CD4-positive, alpha-beta T cell treated with Interleukin-17A for 1 hour (primary cell): ENCODE data around the gene TNFSF4.
"Not testable (repeated sequence)": the region's sequence is repeated elsewhere in the genome, so short reads cannot be mapped to it uniquely, and the experiment has no call there.

ENCODE experiments used
- DNase-seq: peaks from one replicate; pipeline ENCODE4 v3.0.0-alpha.2; 2020

TNFSF4 gene, protein sequence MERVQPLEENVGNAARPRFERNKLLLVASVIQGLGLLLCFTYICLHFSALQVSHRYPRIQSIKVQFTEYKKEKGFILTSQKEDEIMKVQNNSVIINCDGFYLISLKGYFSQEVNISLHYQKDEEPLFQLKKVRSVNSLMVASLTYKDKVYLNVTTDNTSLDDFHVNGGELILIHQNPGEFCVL

DNA sequence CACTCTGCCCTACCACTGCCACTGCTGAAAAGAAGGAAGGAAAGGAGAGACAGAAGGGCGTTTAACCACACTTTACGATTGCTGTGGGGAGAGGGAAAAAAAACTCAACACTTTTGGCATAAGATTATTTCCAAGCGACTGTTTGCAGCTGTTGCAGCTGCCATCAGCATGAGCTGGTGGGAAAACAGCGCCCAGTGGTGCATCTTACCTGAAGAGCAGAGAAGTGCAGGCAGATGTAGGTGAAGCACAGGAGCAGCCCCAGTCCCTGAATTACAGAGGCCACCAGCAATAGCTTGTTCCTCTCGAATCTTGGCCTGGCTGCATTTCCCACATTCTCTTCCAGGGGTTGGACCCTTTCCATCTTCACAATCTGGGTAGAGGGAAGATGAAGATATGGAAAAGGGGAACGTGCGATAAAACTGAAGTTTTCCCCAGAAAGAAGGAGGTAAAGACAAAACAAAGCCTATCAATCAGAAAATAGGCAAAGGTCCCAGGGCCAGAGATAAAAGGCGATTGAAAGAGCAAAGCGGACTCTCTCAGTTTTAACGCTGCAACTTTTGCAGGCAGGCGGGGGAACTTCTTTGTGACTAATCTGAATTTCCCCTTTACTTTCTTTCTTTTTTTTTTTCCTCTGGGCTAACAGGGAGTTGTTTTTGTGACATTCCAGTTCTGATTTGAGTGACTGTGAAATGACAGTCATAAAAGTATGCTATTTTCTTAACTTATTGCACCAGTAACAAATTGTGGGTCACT, at the start of gene TNFSF4:
Gene TNFSF4 (minus strand): TSS at position 516 of the 753 bp plus-strand sequence. CDS start 155 bp downstream, at position 361.
- DNase-seq, result no peak

DNA sequence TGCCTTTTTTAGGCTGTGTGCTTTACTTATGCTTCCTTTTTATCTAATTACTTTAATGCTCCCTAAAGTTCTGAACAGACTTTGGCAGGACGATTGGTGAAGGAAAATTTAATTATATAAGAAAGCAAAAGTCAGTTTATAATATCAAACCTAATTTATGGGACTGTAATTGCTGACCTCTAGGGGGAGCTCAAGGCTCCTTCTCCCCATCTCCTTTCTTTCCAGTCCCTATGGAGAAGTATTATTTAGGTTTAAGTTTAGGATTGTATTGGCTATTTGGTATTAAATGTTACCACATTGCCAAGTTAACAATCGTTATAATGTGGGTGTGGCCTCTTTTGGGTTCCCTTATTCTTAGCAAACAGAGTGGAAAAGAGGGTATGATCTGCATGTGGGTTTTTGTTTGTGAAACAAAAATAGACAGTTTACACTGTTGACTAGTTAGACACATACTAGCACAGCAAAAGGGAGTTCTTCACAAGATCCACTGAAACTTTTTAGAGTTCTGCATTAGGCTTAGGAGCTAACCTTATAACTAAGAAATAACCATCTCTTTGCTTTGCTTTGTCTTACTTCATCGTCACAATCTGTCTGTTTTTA, 48.2 kb upstream of the TNFSF4 start:
- DNase-seq, result no peak

DNA sequence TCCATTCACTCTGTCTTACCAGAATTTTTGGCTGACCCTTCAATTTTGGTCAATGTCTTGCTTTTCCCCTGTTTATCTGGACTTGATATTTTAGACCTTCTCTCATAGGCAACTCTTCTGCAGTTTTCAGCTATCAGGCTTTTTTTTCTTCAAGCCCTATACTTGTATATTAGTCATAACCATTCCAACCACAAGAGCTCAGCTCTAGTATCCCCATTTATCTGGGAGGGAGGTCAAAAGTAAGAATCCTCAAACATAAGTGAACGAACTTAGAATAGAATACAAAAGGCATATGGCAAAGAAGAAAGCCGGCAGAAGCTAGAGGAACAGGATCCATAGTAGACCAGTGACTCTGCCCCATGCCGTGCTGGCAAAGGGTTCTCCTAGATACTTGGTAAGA, 45.9 kb upstream of the TNFSF4 start:
- DNase-seq, result no peak

DNA sequence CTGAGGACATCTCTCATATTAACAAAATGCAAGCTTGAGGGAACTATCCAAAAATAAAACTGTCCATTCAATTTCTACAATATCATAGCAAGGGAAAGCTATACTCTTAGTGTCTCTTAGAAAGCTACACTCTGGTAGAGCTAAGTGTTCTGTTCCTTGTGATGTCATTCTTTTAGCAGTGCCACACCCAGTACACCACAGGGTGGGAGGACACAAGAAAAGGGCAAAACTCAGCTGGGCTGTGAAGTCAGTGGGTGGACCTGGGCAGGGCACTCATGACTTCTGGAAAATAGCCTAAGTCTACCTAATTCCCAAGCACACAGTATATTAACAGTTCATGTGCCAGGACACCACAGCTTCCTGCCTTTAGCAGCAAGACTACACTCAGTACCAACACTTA, 42.2 kb upstream of the TNFSF4 start:
- no peak for DNase-seq

DNA sequence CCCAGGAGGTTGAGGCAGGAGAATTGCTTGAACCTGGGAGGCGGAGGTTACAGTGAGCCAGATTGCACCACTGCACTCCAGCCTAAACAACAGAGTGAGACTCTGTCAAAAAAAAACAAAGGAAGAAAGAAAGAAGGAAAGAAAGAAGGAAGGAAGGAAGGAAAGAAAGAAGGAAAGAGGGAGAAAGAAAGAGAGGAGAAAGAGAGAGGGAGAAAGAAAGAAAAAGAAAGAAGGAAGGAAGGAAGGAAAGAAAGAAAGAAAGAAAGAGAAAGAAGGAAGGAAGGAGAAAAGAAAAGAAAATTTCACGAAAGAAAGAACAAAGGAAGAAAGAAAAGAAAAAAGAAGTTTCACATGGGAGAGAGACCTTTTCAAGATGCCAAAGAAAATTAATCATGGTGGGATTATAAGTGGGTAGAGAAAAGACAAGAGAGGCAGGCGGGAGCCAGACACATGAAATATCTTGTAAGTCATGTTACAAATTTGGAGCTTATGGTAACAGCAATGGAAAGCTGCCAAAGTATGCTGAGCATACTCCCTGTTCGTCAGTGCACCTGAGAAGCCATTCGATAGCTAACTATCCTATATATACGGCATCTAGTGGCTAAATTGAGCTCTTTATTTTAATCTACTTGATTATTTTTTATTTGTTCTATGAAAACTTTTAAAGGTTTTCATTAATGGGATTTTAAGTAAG, 41.3 kb upstream of the TNFSF4 start:
- no peak for DNase-seq

DNA sequence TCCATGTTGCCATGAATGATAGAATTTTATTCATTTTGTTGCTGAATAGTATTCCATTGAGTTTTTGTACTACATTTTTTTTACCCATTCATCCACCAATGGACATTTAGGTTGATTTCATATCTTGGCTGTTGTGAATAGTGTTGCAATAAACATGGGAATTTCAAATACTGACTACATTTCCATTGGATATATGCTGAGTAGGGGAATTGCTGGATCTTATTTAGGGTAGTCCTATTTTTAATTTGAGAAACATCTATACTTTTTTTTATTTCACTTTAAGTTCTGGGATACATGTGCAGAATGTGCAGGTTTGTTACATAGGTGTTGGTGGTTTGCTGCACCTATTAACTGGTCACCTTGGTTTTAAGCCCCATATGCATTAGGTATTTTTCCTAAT, 38.8 kb upstream of the TNFSF4 start:
- DNase-seq, result no peak

DNA sequence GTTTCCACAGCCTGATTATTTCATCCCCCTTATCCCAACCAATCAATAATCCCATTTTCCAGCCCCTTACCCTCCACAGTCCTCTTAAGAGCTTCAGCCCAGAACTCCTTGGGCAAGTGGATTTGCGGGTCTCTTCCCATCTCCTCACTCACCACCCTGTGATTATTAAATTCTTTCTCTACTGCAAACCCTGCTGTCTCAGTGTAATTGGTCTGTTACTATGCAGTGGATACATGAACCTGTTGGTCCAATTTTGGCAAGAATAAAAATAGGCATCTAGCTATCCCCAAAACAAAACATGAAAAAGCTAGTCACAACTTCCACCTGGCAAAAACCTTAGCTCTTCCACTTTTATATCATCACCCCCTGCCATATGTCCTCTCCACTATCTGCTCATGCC, 36.2 kb upstream of the TNFSF4 start:
- no peak for DNase-seq

DNA sequence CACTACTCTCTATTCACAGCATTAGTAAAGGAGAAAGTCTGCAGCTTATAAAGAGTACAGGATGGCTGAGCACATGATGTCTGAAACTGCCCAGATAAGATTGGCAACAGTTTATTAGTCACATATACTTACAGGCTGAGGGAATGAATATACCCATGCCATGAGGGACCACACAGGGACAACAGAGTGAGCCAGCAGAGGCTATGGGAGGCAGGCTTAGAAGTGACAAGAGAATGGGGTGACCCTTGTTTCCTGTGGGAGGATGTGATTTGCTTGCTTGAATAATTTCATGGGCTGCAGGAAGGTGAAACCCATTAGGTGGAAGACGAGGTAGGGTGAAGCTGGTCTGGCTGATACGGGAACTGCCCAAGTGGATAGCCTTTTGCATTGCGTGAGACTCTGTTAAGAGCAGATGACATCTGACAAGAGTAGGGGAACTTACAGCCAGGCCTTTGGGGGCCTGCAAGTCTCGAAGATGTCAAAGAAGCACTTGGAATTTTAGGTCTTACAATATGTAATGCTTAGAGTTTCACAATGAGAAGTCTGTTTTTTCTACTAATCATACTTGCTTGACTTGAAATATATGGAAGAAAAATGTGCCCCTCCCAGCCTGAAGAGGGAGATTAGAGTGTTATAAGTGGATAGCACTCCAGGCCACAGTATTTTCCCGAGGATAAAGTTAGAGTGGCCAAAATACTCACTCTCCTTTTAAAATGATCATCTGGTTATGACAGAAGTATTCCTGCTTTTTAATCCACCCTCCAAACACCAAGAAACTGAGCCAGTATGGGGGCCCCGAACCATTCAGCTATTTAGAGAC, 34.6 kb upstream of the TNFSF4 start:
- DNase-seq, result no peak

DNA sequence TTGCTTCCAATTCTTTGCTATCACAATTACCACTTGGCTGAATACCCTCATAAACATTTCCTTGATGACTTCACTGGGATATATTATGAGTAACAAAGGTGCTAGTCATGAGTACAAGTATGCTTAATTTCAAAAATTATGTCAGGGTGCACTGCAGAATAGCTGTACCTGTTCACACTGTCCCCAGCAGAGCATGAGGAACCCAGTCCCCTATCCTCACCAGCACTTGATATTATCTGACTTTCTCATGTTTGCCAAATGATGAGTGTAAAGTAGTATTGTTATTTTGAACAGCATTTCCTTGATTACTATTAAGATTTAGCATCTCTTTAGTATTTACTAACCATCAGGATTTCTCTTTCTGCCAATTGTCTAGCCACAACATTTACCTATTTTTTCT, 33.5 kb upstream of the TNFSF4 start:
- DNase-seq, result no peak

DNA sequence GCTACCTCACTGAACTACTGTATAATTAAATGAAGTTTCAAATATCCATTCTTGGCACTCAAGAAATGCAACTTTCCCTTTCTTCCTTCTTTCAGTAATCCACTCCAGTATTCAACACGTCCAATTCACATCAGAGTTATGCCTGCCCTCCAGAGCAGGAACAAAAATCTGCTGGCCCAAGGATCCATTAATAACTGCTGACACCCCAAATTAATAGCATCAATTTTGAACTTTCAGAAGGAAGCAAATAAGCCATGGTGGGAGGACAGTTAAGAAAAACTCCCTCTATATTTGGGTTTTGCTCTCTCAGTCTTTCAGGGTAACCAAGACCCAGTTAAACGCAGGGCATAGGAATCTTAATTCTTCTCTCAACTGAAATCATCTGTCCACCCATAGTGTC, 31.9 kb upstream of the TNFSF4 start:
- no peak for DNase-seq

DNA sequence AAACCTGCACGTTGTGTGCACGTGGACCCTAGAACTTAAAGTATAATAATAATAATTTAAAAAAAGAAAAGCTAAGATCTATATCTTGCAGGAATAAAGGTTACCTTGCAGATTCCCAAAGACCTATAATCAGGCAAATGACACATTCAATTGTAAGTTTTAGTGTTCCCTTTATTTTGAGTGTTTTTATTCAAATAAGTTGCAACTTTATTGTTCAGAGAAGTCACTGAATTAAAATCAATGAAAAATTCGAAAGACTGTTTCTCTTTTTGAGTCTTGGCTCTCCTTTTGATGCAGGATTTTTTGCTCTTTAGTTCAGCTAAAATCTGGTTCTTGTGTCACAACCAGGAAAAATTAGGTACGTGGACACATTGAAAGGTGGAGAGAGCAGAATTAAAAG, 27.8 kb upstream of the TNFSF4 start:
- no peak for DNase-seq

DNA sequence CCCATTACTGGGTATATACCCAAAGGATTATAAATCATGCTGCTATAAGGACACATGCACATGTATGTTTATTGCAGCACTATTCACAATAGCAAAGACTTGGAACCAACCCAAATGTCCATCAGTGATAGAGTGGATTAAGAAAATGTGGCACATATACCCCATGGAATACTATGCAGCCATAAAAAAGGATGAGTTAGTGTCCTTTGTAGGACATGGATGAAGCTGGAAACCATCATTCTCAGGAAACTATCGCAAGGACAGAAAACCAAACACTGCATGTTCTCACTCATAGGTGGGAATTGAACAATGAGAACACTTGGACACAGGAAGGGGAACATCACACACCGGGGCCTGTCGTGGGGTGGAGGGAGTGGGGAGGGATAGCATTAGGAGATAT, 27.3 kb upstream of the TNFSF4 start:
- not testable (repeated sequence) for DNase-seq

DNA sequence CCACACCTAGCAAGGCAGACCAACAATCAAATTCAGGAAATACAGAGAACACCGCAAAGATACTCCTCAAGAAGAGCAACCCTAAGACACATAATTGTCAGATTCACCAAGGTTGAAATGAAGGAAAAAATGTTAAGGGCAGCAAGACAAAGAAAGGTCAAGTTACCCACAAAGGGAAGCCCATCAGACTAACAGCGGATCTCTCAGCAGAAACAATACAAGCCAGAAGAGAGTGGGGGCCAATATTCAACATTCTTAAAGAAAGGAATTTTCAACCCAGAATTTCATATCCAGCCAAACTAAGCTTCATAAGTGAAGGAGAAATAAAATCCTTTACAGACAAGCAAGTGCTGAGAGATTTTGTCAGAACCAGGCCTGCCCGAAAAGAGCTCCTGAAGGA, 21.9 kb upstream of the TNFSF4 start:
- DNase-seq, result not testable (repeated sequence)

DNA sequence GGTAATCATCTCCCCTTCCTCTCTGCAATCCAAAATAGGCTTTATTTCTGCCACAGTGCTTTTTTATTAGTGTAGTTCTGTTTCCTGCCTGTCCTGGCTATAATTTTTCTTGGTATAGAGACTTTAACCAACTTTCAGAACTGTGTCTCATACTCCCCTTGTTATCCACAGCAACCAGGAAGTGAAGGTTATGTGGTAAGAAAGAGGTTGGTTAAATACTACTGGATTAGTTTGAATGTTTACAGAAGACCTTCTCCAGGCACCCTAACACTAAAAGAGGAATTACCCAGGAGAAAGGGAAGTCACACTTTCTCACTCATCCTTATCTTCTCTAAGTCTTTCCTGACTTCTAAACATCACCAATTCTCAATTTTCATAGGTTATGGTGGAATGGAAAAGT, 17.8 kb upstream of the TNFSF4 start:
- no peak for DNase-seq

DNA sequence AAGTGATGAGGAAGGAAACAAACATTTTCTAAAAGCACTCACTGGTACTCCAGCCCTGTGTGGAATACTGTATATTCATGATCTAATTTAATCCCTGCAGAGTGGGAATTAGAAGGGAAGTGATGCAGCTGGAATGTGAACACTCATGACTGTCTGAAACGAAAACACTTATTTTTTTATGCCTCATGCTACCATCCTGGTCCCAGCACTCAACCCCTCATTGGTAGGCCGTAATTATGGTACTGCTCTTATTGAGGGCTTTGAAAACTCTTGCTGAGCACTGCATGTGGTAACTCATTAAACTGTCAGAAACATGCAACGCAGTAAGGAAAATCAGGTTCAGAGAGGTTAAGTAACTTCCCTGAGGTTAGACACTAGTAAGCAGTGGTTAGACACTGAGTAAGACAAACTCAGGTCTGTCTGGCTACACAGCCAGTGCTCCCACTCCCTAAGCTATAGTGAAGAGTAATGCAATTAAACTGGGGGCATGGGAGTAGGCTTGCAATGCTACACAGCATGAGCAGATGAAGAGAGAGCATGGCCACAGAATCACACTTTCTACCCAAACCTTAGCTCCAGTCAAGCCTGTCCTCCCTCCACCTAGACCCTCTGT, 17.3 kb upstream of the TNFSF4 start:
- DNase-seq, result no peak

DNA sequence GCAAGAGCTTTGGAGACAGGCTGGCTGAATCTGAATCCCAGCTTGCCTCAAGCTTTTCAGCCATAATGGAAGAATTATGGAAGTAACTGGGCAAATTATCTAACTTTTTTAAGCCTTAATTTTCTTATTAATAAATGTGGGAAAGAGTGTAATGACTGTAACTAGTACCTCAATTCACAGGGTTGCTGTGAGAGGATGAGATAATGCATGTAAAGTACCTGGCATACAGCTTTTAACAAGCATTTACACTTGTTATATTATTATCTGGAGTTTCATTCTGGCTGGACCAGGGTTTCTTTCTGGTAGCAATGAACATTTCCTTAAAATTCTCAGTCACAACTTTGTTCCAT, 15.9 kb upstream of the TNFSF4 start:
- no peak for DNase-seq

DNA sequence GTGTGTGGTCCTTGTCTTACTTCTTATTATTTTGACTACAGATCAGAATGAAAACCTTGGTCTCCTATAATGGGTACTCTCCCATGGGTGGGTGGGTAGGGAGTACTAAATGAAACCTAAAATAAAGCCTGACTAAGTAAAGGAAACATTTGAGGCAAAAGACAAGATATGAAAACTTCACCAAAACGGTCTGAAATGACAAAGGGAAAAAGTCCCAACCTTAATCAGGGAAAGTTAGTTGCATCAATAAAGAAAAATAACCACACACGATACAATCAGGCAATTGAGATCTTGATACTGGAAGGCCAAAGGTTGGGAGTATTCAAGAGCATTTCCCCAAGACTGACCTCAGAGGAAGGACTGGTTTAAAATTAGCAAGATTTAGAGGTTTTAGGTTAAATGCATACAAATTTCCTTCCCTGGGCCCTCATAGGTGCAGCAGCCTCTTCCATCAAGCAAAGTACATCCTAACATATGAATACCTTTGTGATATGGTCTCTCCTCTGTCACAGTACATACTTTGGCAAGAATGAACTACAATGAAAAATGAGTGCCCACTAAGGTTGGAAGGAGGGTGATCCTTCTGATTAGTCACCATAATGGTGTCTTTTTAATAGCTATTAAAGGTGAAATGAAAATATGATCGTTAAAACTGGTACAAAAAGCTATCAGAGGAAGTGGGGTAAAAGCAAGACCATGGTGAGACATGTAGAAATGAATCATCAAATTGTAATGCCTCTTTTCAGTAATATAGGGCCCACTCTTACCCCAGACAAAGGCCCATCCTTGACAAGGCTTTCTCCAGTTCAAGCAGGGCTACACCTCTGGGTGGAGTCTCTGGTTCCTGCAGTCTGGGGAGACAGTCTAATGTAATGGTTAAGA, 15.3 kb upstream of the TNFSF4 start:
- DNase-seq, result no peak

DNA sequence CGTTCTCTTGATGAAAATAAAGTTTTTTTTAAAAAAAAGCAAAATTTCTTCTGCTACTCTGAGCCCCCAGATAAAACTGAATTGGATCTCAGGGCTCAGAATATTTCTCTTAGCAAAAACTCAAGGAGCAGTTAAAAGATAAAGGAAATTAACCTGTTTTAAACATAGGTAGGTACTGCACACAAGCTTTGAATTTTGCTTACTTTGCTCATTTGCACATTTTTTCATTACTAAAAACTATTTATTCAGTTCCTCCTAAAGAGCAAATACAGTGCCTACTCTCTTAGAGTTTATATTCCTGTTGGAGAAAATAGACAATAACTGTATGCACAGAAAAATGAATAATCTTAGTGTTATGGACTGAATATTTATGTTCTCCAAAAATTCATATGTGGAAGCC, 13.0 kb upstream of the TNFSF4 start:
- DNase-seq, result no peak

DNA sequence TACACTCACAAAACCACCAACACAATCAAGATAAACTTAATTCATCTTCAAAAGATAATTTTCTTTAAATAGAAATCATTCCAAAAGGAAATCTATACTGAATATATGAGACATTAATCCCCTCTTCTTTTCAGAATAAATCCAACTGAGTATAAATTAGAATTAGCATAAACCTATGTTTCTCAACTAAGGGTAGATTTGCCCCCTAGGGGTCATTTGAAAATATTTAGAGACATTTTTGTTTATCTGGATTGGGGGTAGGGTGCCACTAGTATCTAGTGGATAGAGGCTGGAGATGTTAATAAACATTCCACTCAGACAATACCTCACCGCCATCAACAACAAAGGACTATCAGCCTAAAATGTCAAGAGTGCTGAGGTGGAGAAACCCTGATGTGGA, 6.5 kb upstream of the TNFSF4 start:
- DNase-seq, result no peak

DNA sequence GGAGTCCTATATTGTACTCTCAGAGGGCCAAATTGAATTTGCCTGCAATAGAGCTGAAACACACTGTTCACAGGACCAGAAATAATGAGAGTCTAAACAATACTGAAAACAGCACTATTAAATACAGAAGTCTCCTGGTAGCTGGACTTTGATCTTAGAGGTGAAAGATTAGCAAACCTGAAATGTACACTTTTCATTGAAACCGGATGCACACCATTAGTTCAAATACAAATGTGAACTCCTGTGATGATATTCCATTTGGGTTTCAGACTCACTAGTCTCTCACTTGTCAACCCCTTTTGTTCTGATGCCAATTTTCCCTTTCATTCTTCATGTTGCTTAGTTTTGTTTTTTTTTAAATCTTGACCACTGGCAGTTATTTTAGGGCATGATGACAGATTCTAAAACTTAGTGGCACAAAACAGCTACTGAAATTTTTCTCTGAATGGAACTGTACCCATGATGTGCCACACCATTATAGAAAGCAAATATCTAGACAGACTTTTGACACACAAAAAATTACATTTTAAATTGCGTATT, 5.9 kb upstream of the TNFSF4 start:
- DNase-seq, result no peak

DNA sequence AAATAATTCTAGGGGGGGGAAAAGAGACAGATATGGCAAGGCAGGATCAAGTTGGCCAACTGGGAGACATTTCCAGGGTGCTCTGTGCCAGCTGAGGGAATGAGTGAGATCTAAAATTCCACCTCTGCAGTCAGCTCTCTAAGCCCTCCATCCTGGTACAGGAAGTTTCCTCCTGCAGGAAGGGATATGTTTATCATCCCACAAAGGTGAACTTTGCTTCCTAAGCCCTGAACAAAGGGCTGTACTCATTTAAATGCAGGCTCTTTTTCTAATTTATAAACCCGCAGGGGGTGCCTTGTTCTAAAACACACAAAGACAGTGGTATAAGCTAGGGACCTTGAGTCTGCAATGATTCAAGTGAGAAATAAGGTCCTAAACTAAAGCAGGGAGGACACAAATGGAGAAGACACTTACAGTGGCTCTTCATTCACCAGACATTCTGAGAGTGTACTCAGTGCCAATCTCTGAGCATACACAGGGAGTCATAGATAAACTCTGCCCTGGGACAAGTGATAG, 3.6 kb upstream of the TNFSF4 start:
- no peak for DNase-seq
